DOHH2 (cell line): Measurements from ENCODE around the gene GLIPR1L1.

Source experiments
- H3F3A ChIP-seq: fragments of 200-600 bp; sonication (generic), shearing (Covaris generic); 2 replicates; pipeline ENCODE4 v1.6.0; 2016; ENCODE audit warnings: antibody characterized with exemption, mild to moderate bottlenecking; ENCODE audit not compliant: control insufficient read depth, insufficient read depth
- H3K27ac ChIP-seq: fragments of 200-600 bp; sonication (generic); 2 replicates; pipeline ENCODE4 v1.5.1; 2014; ENCODE audit warnings: low read depth, mild to moderate bottlenecking, low read length, moderate library complexity
- H3K27me3 ChIP-seq: fragments of 200-600 bp; sonication (generic); 2 replicates; pipeline ENCODE4 v1.6.1; 2014; ENCODE audit warnings: mild to moderate bottlenecking, low read length, mixed read lengths; ENCODE audit not compliant: control insufficient read depth
- H3K36me3 ChIP-seq: fragments of 200-600 bp; sonication (generic); 2 replicates; pipeline ENCODE4 v1.6.1; 2014; ENCODE audit warnings: mild to moderate bottlenecking, low read length, moderate library complexity, mixed read lengths; ENCODE audit not compliant: control insufficient read depth
- H3K4me1 ChIP-seq: fragments of 200-600 bp; sonication (generic); 2 replicates; pipeline ENCODE4 v1.6.1; 2014; ENCODE audit warnings: mild to moderate bottlenecking, low read length, mixed read lengths; ENCODE audit not compliant: control insufficient read depth
- H3K4me2 ChIP-seq: fragments of 200-600 bp; sonication (generic); 2 replicates; pipeline ENCODE4 v1.6.0; 2014; ENCODE audit warnings: mild to moderate bottlenecking, low read length, moderate library complexity
- H3K4me3 ChIP-seq: fragments of 200-600 bp; sonication (generic); 2 replicates; pipeline ENCODE4 v1.5.1; 2014; ENCODE audit warnings: mild to moderate bottlenecking, low read length, mixed read lengths
- H3K79me2 ChIP-seq: fragments of 200-600 bp; sonication (generic); 2 replicates; pipeline ENCODE4 v1.6.1; 2014; ENCODE audit warnings: mild to moderate bottlenecking, low read length, mixed read lengths; ENCODE audit not compliant: control insufficient read depth
- H3K9me2 ChIP-seq: fragments of 200-600 bp; sonication (generic); replicated peaks from 2 replicates; pipeline ENCODE4 v1.6.1; 2014; ENCODE audit warnings: mild to moderate bottlenecking, low read length, mixed read lengths; ENCODE audit not compliant: control insufficient read depth
- H3K9me3 ChIP-seq: fragments of 200-600 bp; sonication (generic); 2 replicates; pipeline ENCODE4 v1.6.1; 2014; ENCODE audit warnings: antibody characterized with exemption, low read length, mixed read lengths; ENCODE audit not compliant: control insufficient read depth, insufficient read depth
- H4K20me1 ChIP-seq: fragments of 200-600 bp; sonication (generic); 2 replicates; pipeline ENCODE4 v1.6.0; 2014; ENCODE audit warnings: low read depth, mild to moderate bottlenecking, antibody characterized with exemption, low read length, moderate library complexity; ENCODE audit not compliant: control insufficient read depth, insufficient read depth
- CTCF ChIP-seq: fragments of 200-600 bp; sonication (generic); IDR thresholded peaks from one replicate; pipeline ENCODE4 v1.5.1; 2014; ENCODE audit warnings: antibody characterized with exemption, mild to moderate bottlenecking, low read depth, low read length; ENCODE audit not compliant: poor library complexity, severe bottlenecking
- EZH2phosphoT487 ChIP-seq: fragments of 200-600 bp; sonication (generic); IDR thresholded peaks from 2 replicates; pipeline ENCODE4 v1.6.1; 2017; ENCODE audit warnings: borderline replicate concordance, mild to moderate bottlenecking, antibody characterized with exemption, low read length, moderate library complexity, mixed read lengths

Gene GLIPR1L1

GRCh38 chr12:75302781-75303180, 31.7 kb upstream of the GLIPR1L1 start:
- Histone ChIP-seq H3K4me1 (no peaks in the 10 kb centered on the region), H3K36me3 (no peaks in the 10 kb centered on the region), H3K9me2 (no peaks in the 10 kb centered on the region), H3K27me3 (no peaks in the 10 kb centered on the region), H3F3A (no peaks in the 10 kb centered on the region), H3K4me2 (no peak overlapping the region), H3K27ac (no peak overlapping the region), H4K20me1 (no peaks in the 10 kb centered on the region), H3K79me2 (no peaks in the 10 kb centered on the region), H3K4me3 (no peak overlapping the region), H3K9me3 (no peaks in the 10 kb centered on the region)
- TF ChIP-seq CTCF (no peak), EZH2phosphoT487 (no peak)

GRCh38 chr12:75305412-75306332, 28.8 kb upstream of the GLIPR1L1 start:
- Histone ChIP-seq H3K4me1 (no peaks in the 10 kb centered on the region), H3F3A (no peaks in the 10 kb centered on the region), H3K27me3 (no peaks in the 10 kb centered on the region), H3K36me3 (no peaks in the 10 kb centered on the region), H3K27ac (no peak overlapping the region), H3K79me2 (no peaks in the 10 kb centered on the region), H3K4me2 (no peak overlapping the region), H3K9me2 (no peaks in the 10 kb centered on the region), H3K4me3 (no peak overlapping the region), H3K9me3 (no peaks in the 10 kb centered on the region), H4K20me1 (no peaks in the 10 kb centered on the region)
- TF ChIP-seq CTCF = no peak
- no peak for TF ChIP-seq EZH2phosphoT487

- no peaks in the 10 kb centered on the region for H4K20me1 ChIP-seq
- TF ChIP-seq EZH2phosphoT487 (no peak), CTCF (no peak)
- H3K27me3 ChIP-seq = no peaks in the 10 kb centered on the region
- no peaks in the 10 kb centered on the region for H3K9me3 ChIP-seq
- no peaks in the 10 kb centered on the region for H3K4me1 ChIP-seq
- no peaks in the 10 kb centered on the region for H3K79me2 ChIP-seq
- no peaks in the 10 kb centered on the region for H3K9me2 ChIP-seq
- no peak overlapping the region for H3K27ac ChIP-seq
- H3F3A ChIP-seq = no peaks in the 10 kb centered on the region
- no peak overlapping the region for H3K4me2 ChIP-seq
- no peaks in the 10 kb centered on the region for H3K36me3 ChIP-seq
- no peak overlapping the region for H3K4me3 ChIP-seq
These were observed 26.2 kb upstream of the GLIPR1L1 start for GRCh38 chr12:75308279-75308678.
